ENCODE results near the gene SMPD3. TPM values are rescaled to one million over a fixed set of nuclear protein-coding genes. Genes with fewer than 3 reads are reported as not detected.

Gene SMPD3
- total RNA-seq, 1 experiment from 2014 or later: 0.89 TPM

DNA sequence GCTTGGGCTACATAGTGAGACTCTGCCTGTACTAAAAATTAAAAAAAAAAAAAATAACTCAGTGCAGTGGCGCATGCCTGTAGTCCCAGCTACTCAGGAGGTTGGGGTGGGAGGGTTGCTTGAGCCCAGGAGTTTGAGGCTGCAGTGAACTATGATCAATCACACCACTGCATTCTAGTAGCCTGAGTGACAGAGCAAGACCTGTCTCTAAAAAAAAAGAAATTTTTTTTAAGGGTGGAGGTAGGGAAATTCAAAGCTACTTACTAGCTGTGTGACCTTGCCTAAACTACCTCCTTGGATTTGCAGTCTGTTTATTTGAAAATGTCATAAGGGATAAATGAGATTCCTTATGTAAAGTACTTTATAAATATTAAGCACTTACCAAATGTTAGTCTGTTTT, 3.4 kb upstream of the SMPD3 start:
- Histone ChIP-seq H3K4me1 (ENCODE audit: control insufficient read depth in 1 of 2, insufficient read depth in 2 of 2, low read length in 2 of 2) (no peaks in the 10 kb centered on the region), H3K4me3 (replicated peaks in 1 of 2; ENCODE audit: low read depth in 1 of 2, low read length in 2 of 2) (no peak overlapping the region), H2AFZ (ENCODE audit: low read depth, low read length, poor library complexity, severe bottlenecking) (no peak overlapping the region), H3K79me2 (ENCODE audit: insufficient read depth, low read length) (no peaks in the 10 kb centered on the region), H3K9me2 (ENCODE audit: insufficient read depth) (no peaks in the 10 kb centered on the region), H3K9ac (ENCODE audit: low read length) (no peak overlapping the region), H3K4me2 (ENCODE audit: low read length) (no peak overlapping the region), H3K27ac (ENCODE audit: low read depth, low read length) (no peak overlapping the region), H4K20me1 (ENCODE audit: insufficient read depth) (no peaks in the 10 kb centered on the region), H3K36me3 (ENCODE audit: control insufficient read depth in 1 of 2, insufficient read depth in 2 of 2, low read length in 2 of 2) (no peaks in the 10 kb centered on the region), H3K27me3 (ENCODE audit: insufficient read depth, low read length) (no peaks in the 10 kb centered on the region; the same call in 1 of the 2 replicates), H3K9me3 (ENCODE audit: control insufficient read depth in 1 of 2, insufficient read depth in 1 of 2, low read depth in 1 of 2, low read length in 2 of 2) (no peaks in the 10 kb centered on the region)
- DNase-seq (ENCODE audit: low read depth, low spot score): no peak
- no peak for ATAC-seq
- ChIA-PET CTCF (no interaction called here), RAD21 (ENCODE audit: low non-redundant PET in 1 of 2, low total read pairs in 2 of 2, uncharacterized antibody in 2 of 2, unreplicated experiment in 2 of 2) (no interaction called here), POLR2A (no interaction called here)
- TF ChIP-seq MAX (IDR thresholded peaks at IDR 0.05): no peak
- no peak for TF ChIP-seq ZFX (IDR thresholded peaks at IDR 0.05)
- TF ChIP-seq, protein P1, sequence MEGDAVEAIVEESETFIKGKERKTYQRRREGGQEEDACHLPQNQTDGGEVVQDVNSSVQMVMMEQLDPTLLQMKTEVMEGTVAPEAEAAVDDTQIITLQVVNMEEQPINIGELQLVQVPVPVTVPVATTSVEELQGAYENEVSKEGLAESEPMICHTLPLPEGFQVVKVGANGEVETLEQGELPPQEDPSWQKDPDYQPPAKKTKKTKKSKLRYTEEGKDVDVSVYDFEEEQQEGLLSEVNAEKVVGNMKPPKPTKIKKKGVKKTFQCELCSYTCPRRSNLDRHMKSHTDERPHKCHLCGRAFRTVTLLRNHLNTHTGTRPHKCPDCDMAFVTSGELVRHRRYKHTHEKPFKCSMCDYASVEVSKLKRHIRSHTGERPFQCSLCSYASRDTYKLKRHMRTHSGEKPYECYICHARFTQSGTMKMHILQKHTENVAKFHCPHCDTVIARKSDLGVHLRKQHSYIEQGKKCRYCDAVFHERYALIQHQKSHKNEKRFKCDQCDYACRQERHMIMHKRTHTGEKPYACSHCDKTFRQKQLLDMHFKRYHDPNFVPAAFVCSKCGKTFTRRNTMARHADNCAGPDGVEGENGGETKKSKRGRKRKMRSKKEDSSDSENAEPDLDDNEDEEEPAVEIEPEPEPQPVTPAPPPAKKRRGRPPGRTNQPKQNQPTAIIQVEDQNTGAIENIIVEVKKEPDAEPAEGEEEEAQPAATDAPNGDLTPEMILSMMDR (IDR thresholded peaks at IDR 0.05 in 2 of 3, conservative IDR thresholded peaks at IDR 0.05 in 1 of 3; ENCODE audit: borderline replicate concordance in 1 of 3, insufficient read depth in 1 of 3, low read depth in 2 of 3, low read length in 2 of 3): no peak
- TF ChIP-seq EGR1 (IDR thresholded peaks at IDR 0.05; ENCODE audit: low read depth): no peak
- no peak for TF ChIP-seq CEBPB (IDR thresholded peaks at IDR 0.05; ENCODE audit: low read depth)
- TF ChIP-seq FOSL1 (IDR thresholded peaks at IDR 0.05; ENCODE audit: low read depth): no peak
- no peak for TF ChIP-seq SP1 (IDR thresholded peaks at IDR 0.05; ENCODE audit: low read depth)
- no peak for TF ChIP-seq ELF1 (IDR thresholded peaks at IDR 0.05; ENCODE audit: borderline replicate concordance, low read depth)
- no peak for TF ChIP-seq POLR2AphosphoS5 (IDR thresholded peaks at IDR 0.05; ENCODE audit: low read depth, low read length)
- no peak for TF ChIP-seq RAD21 (IDR thresholded peaks at IDR 0.05; ENCODE audit: low read depth)
- TF ChIP-seq POLR2A (IDR thresholded peaks at IDR 0.05; ENCODE audit: borderline replicate concordance, extremely low read depth, insufficient read depth, insufficient read length): no peak
- TF ChIP-seq ZNF274 (IDR thresholded peaks at IDR 0.05; ENCODE audit: low read depth, low read length): no peak
- no peak for TF ChIP-seq SIN3A (IDR thresholded peaks at IDR 0.05; ENCODE audit: low read depth)
- no peak for TF ChIP-seq TCF7L2 (IDR thresholded peaks at IDR 0.05; ENCODE audit: borderline replicate concordance, extremely low read depth, insufficient read depth, insufficient read length)
- TF ChIP-seq, protein P2, sequence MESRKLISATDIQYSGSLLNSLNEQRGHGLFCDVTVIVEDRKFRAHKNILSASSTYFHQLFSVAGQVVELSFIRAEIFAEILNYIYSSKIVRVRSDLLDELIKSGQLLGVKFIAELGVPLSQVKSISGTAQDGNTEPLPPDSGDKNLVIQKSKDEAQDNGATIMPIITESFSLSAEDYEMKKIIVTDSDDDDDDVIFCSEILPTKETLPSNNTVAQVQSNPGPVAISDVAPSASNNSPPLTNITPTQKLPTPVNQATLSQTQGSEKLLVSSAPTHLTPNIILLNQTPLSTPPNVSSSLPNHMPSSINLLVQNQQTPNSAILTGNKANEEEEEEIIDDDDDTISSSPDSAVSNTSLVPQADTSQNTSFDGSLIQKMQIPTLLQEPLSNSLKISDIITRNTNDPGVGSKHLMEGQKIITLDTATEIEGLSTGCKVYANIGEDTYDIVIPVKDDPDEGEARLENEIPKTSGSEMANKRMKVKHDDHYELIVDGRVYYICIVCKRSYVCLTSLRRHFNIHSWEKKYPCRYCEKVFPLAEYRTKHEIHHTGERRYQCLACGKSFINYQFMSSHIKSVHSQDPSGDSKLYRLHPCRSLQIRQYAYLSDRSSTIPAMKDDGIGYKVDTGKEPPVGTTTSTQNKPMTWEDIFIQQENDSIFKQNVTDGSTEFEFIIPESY (IDR thresholded peaks at IDR 0.05; ENCODE audit: extremely low read depth, insufficient replicate concordance, low read length): no peak
- no peak for TF ChIP-seq EZH2phosphoT487 (IDR thresholded peaks at IDR 0.05; ENCODE audit: borderline replicate concordance)
- TF ChIP-seq EZH2 (IDR thresholded peaks at IDR 0.05): no peak
- TF ChIP-seq ATF3 (IDR thresholded peaks at IDR 0.05): no peak
- TF ChIP-seq, protein P3, sequence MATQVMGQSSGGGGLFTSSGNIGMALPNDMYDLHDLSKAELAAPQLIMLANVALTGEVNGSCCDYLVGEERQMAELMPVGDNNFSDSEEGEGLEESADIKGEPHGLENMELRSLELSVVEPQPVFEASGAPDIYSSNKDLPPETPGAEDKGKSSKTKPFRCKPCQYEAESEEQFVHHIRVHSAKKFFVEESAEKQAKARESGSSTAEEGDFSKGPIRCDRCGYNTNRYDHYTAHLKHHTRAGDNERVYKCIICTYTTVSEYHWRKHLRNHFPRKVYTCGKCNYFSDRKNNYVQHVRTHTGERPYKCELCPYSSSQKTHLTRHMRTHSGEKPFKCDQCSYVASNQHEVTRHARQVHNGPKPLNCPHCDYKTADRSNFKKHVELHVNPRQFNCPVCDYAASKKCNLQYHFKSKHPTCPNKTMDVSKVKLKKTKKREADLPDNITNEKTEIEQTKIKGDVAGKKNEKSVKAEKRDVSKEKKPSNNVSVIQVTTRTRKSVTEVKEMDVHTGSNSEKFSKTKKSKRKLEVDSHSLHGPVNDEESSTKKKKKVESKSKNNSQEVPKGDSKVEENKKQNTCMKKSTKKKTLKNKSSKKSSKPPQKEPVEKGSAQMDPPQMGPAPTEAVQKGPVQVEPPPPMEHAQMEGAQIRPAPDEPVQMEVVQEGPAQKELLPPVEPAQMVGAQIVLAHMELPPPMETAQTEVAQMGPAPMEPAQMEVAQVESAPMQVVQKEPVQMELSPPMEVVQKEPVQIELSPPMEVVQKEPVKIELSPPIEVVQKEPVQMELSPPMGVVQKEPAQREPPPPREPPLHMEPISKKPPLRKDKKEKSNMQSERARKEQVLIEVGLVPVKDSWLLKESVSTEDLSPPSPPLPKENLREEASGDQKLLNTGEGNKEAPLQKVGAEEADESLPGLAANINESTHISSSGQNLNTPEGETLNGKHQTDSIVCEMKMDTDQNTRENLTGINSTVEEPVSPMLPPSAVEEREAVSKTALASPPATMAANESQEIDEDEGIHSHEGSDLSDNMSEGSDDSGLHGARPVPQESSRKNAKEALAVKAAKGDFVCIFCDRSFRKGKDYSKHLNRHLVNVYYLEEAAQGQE (IDR thresholded peaks at IDR 0.05; ENCODE audit: low read depth): no peak
- intact Hi-C loops (cut with micrococcal nuclease): no loop called here
- no TSS peak for BruUV-seq (replicated peaks)

Measured in HCT116 (cell line).